ENCODE measurements around the gene SUFU.
A peak's percentile ranks its signal among the peaks of the same experiment; 100 is the strongest.

The SUFU gene

DNA sequence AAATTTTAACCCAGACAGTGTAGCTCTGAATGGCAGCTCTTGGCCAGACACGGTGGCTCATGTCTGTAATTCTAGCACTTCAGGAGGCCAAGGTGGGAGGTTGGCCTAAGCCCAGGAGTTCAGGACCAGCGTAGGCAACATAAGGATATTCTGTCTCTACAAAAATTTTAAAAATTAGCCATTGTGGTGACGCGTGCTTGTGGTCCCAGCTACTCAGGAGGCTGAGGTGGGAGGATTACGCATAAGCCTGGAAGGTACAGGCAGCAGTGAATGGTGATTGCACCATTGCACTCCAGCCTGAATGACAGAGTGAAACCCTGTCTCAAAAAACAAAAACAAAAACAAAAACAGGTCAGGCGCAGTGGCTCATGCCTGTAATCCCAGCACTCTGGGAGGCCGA, 50.0 kb downstream of the SUFU start:
- DNase-seq, result no peak

DNA sequence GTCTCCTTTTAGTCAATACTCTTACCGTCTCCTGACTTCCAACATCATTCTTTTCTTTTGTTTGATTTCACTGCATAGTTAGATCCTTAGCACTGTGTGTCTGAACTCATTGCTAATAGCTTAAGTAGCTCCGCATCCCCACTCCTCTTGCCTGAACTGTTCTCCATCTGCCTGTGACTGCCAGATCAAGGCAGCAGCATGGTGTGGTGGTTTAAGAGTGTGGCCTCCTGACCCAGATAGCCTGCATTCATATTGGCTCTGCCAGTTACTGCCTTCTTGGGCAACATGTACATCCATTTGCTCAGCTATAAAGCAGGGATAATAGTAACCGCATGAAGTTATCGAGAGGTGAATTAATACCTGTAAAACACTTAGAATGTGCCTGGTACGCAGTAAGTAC, 50.8 kb downstream of the SUFU start:
- DNase-seq, result no peak

GRCh38 chr10:102555781-102556328, 52.1 kb downstream of the SUFU start:
- no peak for DNase-seq

DNA sequence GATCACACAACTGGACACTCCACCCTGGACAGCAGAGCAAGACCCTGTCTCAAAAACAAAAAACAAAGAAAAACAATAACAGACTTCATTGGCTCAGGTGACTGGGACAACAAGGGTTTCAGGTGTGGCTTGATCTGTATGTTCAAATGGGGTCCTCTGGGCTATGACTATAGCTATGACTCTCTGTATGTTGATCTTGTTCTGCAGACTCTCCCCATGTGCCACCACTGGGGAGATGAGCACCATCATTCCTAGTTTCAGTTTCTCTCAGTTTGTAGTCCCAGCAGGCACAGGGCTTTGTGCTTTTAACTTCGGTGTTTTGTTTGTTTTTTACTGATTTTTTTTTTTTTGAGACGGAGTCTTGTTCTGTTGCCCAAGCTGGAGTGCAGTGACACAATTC, 53.8 kb downstream of the SUFU start:
- DNase-seq, result no peak

GRCh38 chr10:102559764-102560163, 56.0 kb downstream of the SUFU start:
- DNase-seq, result no peak

GRCh38 chr10:102564209-102564834, 60.5 kb downstream of the SUFU start:
- no peak for DNase-seq

DNA sequence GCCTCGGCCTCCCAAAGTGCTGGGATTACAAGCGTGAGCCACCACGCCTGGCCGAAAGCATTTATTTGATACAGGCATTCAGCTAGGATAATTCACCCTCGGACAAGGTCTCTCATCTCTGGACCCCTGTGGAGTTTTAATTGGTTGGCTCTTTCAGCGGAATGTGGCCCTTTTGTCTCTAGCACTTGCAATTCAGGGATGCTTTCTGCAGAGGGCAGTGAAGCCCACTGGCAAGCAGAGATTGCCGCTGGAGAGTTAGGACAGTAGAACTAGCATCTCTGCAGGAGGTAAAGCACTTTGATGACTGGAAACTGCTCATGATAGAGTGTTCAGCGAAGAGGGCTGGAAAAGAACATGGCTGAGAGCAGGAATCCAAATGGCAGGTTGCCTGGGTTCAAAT, 62.0 kb downstream of the SUFU start:
- DNase-seq, result no peak

DNA sequence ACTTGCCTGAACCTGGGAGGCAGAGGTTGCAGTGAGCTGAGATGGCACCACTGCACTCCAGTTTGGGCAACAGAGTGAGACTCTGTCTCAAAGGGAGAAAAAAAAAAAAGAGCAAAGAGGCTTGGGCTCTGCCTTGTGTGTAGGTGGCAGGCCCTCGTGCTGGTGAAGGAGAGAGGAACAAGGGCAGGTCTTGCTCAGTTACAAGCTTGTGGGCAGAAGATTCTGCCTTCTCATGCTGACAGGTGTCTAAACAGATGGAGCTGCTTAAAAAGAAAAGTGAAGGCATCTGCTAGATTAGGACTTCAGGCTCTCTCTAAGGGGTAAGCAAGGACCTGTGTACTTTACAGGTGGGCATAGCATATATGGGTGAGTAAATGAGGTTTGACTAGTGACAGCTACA, 75.0 kb downstream of the SUFU start:
- DNase-seq, result no peak

- no peak for DNase-seq
Measured at GRCh38 chr10:102579328-102579727, 75.6 kb downstream of the SUFU start.

GRCh38 chr10:102580230-102580629, 76.5 kb downstream of the SUFU start:
- no peak for DNase-seq

DNA sequence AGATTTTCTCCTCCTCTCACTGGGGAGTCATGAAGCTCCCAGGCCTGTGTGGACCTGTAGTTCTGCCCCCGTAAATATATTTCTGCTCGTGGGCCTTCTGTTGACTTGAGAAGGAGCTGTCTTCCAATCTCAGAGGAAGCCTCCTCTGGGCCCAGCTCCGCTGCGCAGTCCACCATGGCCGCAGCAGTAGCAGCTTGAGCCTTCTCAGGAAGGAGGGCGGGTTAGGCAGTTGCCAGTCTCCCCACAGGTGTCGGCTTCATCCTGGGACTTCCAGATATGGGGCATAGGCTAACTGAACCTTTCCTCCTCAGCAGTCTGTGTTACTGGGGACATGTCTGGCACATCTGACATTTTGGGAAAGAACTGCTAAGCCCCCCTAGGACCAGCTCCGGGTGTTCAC, 77.6 kb downstream of the SUFU start:
- DNase-seq, result no peak

- no peak for DNase-seq
Measured at GRCh38 chr10:102581981-102582580, 78.3 kb downstream of the SUFU start.

- DNase-seq, result peak; percentile 21
Measured at GRCh38 chr10:102583435-102584417, 80.0 kb downstream of the SUFU start.

DNA sequence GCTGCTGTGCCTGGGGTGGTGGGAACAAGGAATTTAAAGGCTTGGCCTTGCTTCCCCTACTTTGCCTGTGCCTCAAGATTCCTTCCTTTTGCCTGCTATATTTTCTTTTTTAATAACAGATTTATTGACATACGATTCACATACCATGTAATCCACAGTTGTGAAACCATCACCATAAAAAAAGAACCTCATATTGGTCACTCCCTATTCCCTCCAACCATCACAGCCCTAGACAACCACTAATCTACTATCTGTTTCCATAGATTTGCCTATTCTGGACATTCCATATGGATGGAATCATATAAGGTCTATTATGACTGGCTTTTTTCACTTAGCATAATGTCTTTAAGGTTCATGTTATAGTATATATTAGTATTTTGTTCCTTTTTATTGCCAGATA, 81.3 kb downstream of the SUFU start:
- no peak for DNase-seq

GRCh38 chr10:102586858-102587257, 83.1 kb downstream of the SUFU start:
- no peak for DNase-seq

DNA sequence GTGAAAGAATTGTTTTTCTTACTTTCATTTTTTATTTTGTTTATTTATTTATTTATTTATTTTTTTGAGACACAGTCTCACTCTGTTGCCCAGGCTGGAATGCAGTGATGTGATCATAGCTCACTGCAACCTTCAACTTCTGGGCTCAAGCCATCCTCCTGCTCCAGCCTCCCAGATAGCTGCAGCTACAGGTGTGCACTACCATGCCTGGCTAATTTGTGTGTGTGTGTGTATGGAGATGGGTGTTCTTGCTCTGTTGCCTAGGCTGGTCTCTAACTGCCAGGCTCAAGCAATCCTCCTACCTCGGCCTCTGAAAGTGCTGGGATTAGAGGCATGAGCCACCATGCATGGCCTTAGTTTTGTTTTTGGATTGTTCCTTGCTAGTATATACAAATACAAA, 85.1 kb downstream of the SUFU start:
- no peak for DNase-seq

GRCh38 chr10:102593074-102593803, 89.5 kb downstream of the SUFU start:
- no peak for DNase-seq

- no peak for DNase-seq
Measured at GRCh38 chr10:102593804-102594079, 90.0 kb downstream of the SUFU start.

- no peak for DNase-seq
Measured at GRCh38 chr10:102595293-102595692, 91.5 kb downstream of the SUFU start.

DNA sequence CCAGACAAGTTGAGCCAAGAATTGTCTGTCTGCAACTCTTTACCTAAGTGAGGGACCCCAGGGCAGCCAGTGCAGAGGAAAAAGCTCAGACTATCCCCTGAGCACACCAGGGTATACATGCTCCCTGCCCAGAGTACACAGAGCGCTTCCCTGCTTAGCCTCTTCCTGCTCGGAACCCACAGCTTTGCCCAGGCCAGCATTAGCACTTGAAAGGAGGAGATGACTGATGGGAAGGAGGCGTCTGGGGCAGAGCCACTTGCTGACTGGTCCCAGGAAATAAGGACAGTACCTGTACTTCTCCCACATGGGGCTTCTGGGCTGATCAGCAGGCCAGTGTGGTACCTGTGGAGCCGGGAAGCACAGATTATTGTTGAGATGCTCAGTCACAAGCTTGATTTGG, 92.1 kb downstream of the SUFU start:
- no peak for DNase-seq

DNA sequence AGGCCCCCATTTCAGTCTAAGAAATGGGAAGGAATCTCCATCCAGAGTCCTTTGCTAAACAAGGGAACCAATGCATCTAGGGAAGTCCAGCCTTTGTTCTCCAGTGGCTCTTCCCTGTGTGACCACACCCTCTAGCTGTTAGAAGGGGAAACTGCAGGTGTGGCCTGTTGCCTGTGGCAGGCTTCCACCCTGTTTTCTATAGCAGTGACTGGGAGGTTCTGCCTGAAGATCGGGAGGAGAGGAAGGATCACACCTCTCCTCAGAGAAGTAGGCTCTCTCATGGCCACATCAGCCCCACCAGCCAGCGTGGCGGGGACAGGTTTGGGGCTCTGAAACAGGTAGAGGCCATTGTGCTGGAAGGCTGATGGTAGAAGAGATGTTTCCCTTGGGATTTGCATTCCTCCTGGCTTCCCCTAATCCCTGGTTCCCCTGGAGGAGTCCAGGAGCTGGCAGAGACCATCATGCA, 92.8 kb downstream of the SUFU start:
- DNase-seq, result peak; percentile 4

- no peak for DNase-seq
Measured at GRCh38 chr10:102597131-102597991, 93.6 kb downstream of the SUFU start.

Measured in NCI-H2029 treated with DMSO at 0.1 percent for 48 hours (cell line).